HL-60/S4 treated with phorbol 12-myristate 13-acetate at 8.2 ng/mL for 4 days and 3 days (cell line): ENCODE data around the gene DYNLT4.
"Not testable (repeated sequence)": the region's sequence is repeated elsewhere in the genome, so short reads cannot be mapped to it uniquely, and the experiment has no call there.

Experiments
- in situ Hi-C: fragments of 300-500 bp; cut with MboI; formaldehyde crosslinking; loops from 2 replicates; pipeline ENCODE4 v1.15.0; 2022; ENCODE audit warnings: low sequenced_read_pairs

The DYNLT4 gene

GRCh38 chr1:44766421-44766820 is 40.7 kb downstream of the DYNLT4 start:
- in situ Hi-C loops = not testable (repeated sequence)

GRCh38 chr1:44760876-44761275 is 46.3 kb downstream of the DYNLT4 start:
- in situ Hi-C loops = no loop called here

- in situ Hi-C loops = no loop called here
Measured at GRCh38 chr1:44759077-44759476, 48.1 kb downstream of the DYNLT4 start.

- in situ Hi-C loops = no loop called here
Measured at GRCh38 chr1:44757420-44757819, 49.7 kb downstream of the DYNLT4 start.
